ENCODE data around the gene DPYD.

The DPYD gene

DNA sequence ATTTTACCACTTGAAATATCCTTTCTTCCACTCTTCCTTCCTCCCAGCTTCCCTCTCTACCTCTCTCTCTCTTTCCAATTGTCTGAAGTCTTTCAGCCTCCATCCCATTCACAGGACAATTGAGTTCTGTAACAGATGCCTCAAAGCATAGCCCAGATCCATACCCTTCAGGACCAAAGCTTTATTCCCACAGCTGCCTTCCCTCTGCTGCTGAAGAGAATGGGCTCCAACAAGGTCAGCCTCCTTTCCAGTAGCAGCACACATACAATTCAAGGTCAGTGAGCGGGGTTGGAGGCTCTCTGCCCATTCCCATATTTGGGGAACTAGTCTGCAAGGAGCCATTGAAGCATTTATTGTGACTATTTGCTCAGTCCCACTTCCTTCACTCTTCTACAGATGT, 179.9 kb downstream of the DPYD start:
- H3K9me3 ChIP-seq (ENCODE audit: insufficient read depth, low read depth, low read length), result no peaks in the 10 kb centered on the region
- no peak overlapping the region for H3K9ac ChIP-seq (ENCODE audit: low read depth, low read length)
- no peak overlapping the region for H3K27ac ChIP-seq (ENCODE audit: low read depth, low read length)
- no peaks in the 10 kb centered on the region; the same call in 1 of the 2 replicates for H3K4me1 ChIP-seq (ENCODE audit: insufficient read depth, low read length)
- H3K4me3 ChIP-seq (ENCODE audit: low read length), result no peak overlapping the region
- 100% methylated on average over 1 of the region's 1 CpG for WGBS
- no peaks in the 10 kb centered on the region for H3K36me3 ChIP-seq (ENCODE audit: insufficient read depth, low read length)
- no peaks in the 10 kb centered on the region for H3K27me3 ChIP-seq (ENCODE audit: insufficient read depth, low read length)

DNA sequence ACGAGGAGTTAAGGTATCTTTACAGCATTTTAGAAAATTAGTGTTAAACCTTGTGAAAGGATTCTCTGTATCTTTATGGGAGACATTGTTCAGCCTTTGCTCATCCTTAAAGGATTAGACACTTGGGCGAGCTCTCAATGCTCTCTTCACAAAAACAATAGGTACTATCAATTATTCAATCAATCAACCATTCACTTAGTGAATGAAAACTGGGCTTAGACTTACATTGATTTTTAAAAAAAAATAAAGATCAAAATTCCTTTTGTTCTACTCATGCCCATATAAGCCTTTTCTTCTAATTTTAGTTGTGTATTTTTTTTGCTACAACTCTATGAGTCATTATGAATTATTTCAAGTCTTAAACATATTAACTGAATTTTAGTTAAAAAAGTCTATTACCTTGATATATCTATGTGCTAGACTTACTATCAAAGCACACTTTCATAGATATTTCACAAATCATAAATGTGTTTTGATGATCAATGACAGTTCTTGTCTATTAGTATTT, 181.2 kb downstream of the DPYD start:
- 96% methylated on average over 2 of the region's 2 CpGs for WGBS
- H3K9me3 ChIP-seq (ENCODE audit: insufficient read depth, low read depth, low read length), result no peaks in the 10 kb centered on the region
- no peak overlapping the region for H3K27ac ChIP-seq (ENCODE audit: low read depth, low read length)
- no peak overlapping the region for H3K9ac ChIP-seq (ENCODE audit: low read depth, low read length)
- no peaks in the 10 kb centered on the region for H3K27me3 ChIP-seq (ENCODE audit: insufficient read depth, low read length)
- H3K4me3 ChIP-seq (ENCODE audit: low read length), result no peak overlapping the region
- H3K36me3 ChIP-seq (ENCODE audit: insufficient read depth, low read length), result no peaks in the 10 kb centered on the region
- no peaks in the 10 kb centered on the region; the same call in 1 of the 2 replicates for H3K4me1 ChIP-seq (ENCODE audit: insufficient read depth, low read length)

DNA sequence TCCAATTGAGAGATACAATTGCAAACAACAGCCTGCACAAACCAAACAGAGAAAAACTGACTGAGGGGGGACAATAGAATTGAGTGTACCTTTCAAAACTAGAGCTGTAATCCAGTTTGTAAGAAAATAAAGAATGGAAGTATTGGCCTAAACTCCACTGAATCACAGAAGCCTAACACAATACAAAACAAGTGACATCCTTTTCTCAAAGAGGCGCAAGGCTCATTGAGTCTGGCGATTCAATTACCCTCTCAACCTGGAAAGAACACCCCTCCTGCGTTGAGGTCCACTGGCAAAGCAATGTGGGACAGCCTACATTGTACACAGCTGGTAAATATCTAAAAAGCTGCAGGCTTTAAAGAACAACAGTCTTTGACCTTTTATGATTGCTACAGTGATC, 182.6 kb downstream of the DPYD start:
- Histone ChIP-seq H3K36me3 (ENCODE audit: insufficient read depth, low read length) (no peaks in the 10 kb centered on the region), H3K9me3 (ENCODE audit: insufficient read depth, low read depth, low read length) (no peaks in the 10 kb centered on the region), H3K27me3 (ENCODE audit: insufficient read depth, low read length) (no peaks in the 10 kb centered on the region), H3K4me3 (ENCODE audit: low read length) (no peak overlapping the region), H3K9ac (ENCODE audit: low read depth, low read length) (no peak overlapping the region), H3K27ac (ENCODE audit: low read depth, low read length) (no peak overlapping the region), H3K4me1 (ENCODE audit: insufficient read depth, low read length) (no peaks in the 10 kb centered on the region; the same call in 1 of the 2 replicates)
- 95% methylated on average over 3 of the region's 3 CpGs for WGBS

DNA sequence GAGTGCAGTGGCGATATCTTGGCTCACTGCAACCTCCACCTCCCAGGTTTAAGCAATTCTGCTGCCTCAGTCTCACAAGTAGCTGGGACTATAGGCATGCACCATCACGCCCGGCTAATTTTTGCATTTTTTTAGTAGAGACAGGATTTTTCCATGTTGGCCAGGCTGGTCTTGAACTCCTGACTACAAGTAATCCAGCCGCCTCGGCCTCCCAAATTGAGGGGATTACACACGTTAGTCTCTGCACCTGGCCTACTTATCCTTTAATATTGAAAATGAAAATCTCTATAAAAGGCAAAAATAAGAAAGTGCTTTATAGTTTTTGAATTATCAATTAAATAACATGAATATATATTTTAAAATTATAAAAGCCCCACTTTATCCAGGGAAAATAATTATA, 190.6 kb downstream of the DPYD start:
- Histone ChIP-seq H3K4me3 (ENCODE audit: low read length) (no peak overlapping the region), H3K27ac (ENCODE audit: low read depth, low read length) (no peak overlapping the region), H3K27me3 (ENCODE audit: insufficient read depth, low read length) (no peaks in the 10 kb centered on the region), H3K9ac (ENCODE audit: low read depth, low read length) (no peak overlapping the region), H3K9me3 (ENCODE audit: insufficient read depth, low read depth, low read length) (no peaks in the 10 kb centered on the region), H3K36me3 (ENCODE audit: insufficient read depth, low read length) (no peaks in the 10 kb centered on the region), H3K4me1 (ENCODE audit: insufficient read depth, low read length) (no peaks in the 10 kb centered on the region)
- WGBS, result 95% methylated on average over 5 of the region's 6 CpGs

DNA sequence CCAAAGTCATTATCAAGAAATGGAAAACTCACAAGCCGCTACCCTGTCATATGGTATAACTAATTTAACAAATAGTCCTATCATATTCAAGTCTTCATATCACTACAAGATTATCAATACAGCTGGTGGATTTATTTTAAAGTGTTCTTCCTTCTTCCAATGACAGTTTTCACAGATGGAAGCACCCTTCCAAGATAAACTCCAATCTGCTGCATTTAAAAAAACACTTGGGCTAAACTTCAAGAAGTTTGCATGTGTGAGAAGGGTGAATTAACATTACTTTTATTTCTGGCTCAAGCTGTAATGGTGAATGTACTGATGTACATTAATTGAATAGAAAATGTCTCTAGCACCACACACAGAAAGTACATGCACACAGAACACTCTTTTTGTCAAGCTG, 192.4 kb downstream of the DPYD start:
- Histone ChIP-seq H3K4me1 (ENCODE audit: insufficient read depth, low read length) (no peaks in the 10 kb centered on the region), H3K36me3 (ENCODE audit: insufficient read depth, low read length) (no peaks in the 10 kb centered on the region), H3K9ac (ENCODE audit: low read depth, low read length) (no peak overlapping the region), H3K9me3 (ENCODE audit: insufficient read depth, low read depth, low read length) (no peaks in the 10 kb centered on the region), H3K27me3 (ENCODE audit: insufficient read depth, low read length) (no peaks in the 10 kb centered on the region), H3K4me3 (ENCODE audit: low read length) (no peak overlapping the region), H3K27ac (ENCODE audit: low read depth, low read length) (no peak overlapping the region)
- WGBS, result 100% methylated on average over 1 of the region's 1 CpG

DNA sequence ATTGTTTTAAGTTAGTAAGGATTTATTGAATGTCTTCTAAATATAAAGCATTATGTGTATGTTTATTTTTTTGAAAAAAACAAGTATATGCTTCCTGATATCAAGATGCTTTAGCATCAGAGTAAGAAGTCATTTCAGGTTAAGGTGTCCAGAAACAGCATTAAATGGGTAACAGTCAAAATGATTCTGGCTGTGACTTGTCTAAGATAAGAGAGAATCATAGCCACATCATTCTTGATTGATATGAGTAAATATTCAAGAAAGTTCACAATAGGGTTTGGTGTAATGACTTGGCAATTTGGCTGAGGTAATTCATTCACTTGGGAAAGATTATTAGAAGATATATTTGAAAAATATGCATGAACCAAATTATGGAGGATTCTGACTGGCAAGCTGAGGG, 193.8 kb downstream of the DPYD start:
- Histone ChIP-seq H3K4me1 (ENCODE audit: insufficient read depth, low read length) (no peaks in the 10 kb centered on the region), H3K9ac (ENCODE audit: low read depth, low read length) (no peak overlapping the region), H3K36me3 (ENCODE audit: insufficient read depth, low read length) (no peaks in the 10 kb centered on the region), H3K9me3 (ENCODE audit: insufficient read depth, low read depth, low read length) (no peaks in the 10 kb centered on the region), H3K27ac (ENCODE audit: low read depth, low read length) (no peak overlapping the region), H3K4me3 (ENCODE audit: low read length) (no peak overlapping the region), H3K27me3 (ENCODE audit: insufficient read depth, low read length) (no peaks in the 10 kb centered on the region)

DNA sequence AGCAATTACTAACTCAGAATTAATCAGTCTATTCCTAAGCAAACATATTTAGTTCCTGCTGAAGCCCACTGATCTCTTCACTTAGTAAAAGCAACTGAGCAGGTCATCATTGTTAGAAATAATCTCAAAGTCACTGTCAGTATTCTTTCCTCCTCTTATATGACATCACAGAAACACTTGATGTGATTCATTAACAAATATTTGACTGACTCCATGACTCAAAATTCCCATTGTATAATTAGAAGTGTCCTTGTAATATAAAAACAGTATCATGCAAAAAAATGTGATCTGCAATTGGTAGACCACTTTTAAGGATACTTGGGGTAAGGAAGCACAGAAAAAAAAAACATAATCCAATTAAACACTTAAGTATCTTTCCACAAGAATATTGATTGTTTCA, 194.4 kb downstream of the DPYD start:
- no peaks in the 10 kb centered on the region for H3K36me3 ChIP-seq (ENCODE audit: insufficient read depth, low read length)
- no peak overlapping the region for H3K27ac ChIP-seq (ENCODE audit: low read depth, low read length)
- H3K4me3 ChIP-seq (ENCODE audit: low read length), result no peak overlapping the region
- no peaks in the 10 kb centered on the region for H3K27me3 ChIP-seq (ENCODE audit: insufficient read depth, low read length)
- H3K9ac ChIP-seq (ENCODE audit: low read depth, low read length), result no peak overlapping the region
- H3K9me3 ChIP-seq (ENCODE audit: insufficient read depth, low read depth, low read length), result no peaks in the 10 kb centered on the region
- H3K4me1 ChIP-seq (ENCODE audit: insufficient read depth, low read length), result no peaks in the 10 kb centered on the region

DNA sequence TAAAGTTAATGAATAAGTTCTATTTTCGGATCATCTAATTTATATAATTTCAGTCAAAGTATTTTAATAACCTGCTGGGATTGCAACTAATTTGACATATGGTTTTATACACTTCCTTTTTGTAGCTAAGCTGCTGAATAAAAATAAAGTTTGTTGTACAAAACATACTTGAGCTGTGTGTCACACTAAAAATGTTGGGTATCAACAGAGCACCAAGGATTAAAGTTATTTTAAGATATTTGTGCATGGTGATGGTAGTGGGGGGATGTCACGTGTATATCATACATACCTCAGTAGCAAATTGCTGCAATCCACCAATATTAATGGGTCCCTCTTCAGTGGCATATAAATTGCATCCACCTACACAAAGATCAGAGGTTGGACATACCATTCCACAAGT, 199.6 kb downstream of the DPYD start:
- Histone ChIP-seq H3K27me3 (ENCODE audit: insufficient read depth, low read length) (no peaks in the 10 kb centered on the region), H3K4me3 (ENCODE audit: low read length) (no peak overlapping the region), H3K4me1 (ENCODE audit: insufficient read depth, low read length) (no peaks in the 10 kb centered on the region), H3K9me3 (ENCODE audit: insufficient read depth, low read depth, low read length) (no peaks in the 10 kb centered on the region), H3K36me3 (ENCODE audit: insufficient read depth, low read length) (no peaks in the 10 kb centered on the region), H3K9ac (ENCODE audit: low read depth, low read length) (no peak overlapping the region), H3K27ac (ENCODE audit: low read depth, low read length) (no peak overlapping the region)
- WGBS, result no CpG with 5 or more reads among the region's 2 CpGs

DNA sequence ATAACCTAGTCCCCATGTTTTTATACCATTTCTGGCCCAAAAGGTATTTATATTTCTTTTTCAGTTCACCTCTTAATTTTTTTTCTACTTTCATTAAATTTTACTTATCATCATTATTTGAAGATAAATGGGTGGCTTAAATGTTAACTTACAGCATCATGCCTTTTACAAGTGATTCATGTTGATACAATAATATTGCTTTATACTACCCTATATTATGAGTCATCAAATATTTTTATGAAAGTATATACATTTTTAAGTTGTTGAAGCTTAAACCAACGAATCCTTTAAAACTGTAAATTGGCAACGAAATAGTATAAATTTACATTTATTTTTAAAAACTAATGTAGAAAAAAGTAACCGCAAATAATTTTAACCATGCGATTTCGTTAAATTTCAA, 207.9 kb downstream of the DPYD start:
- H3K4me3 ChIP-seq (ENCODE audit: low read length), result no peak overlapping the region
- no peaks in the 10 kb centered on the region for H3K36me3 ChIP-seq (ENCODE audit: insufficient read depth, low read length)
- no peak overlapping the region for H3K9ac ChIP-seq (ENCODE audit: low read depth, low read length)
- H3K27ac ChIP-seq (ENCODE audit: low read depth, low read length), result no peak overlapping the region
- H3K27me3 ChIP-seq (ENCODE audit: insufficient read depth, low read length), result no peaks in the 10 kb centered on the region
- H3K9me3 ChIP-seq (ENCODE audit: insufficient read depth, low read depth, low read length), result no peaks in the 10 kb centered on the region
- WGBS, result no CpG with 5 or more reads among the region's 5 CpGs
- H3K4me1 ChIP-seq (ENCODE audit: insufficient read depth, low read length), result no peaks in the 10 kb centered on the region

DNA sequence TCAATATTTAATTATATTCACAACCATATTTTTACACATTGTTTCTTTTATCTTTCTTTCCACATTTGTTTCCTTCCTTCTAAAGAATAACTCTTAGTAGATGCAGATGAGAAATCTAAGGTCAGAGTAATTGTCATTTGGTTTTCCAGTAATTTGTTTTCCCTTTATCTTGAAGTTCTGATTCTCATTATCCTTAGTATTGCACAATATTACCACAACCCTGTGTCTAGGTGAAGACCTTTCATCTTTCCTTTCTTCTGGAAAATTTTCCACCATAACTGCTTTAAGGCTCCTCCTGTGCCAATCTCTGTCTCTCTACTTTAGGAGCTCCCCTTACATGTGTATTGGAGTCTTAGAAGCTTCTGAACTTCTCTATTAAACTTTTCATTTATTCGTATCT, 209.0 kb downstream of the DPYD start:
- Histone ChIP-seq H3K9ac (ENCODE audit: low read depth, low read length) (no peak overlapping the region), H3K4me1 (ENCODE audit: insufficient read depth, low read length) (no peaks in the 10 kb centered on the region), H3K4me3 (ENCODE audit: low read length) (no peak overlapping the region), H3K36me3 (ENCODE audit: insufficient read depth, low read length) (no peaks in the 10 kb centered on the region), H3K27me3 (ENCODE audit: insufficient read depth, low read length) (no peaks in the 10 kb centered on the region), H3K27ac (ENCODE audit: low read depth, low read length) (no peak overlapping the region), H3K9me3 (ENCODE audit: insufficient read depth, low read depth, low read length) (no peaks in the 10 kb centered on the region)
- WGBS, result no CpG with 5 or more reads among the region's 1 CpG

DNA sequence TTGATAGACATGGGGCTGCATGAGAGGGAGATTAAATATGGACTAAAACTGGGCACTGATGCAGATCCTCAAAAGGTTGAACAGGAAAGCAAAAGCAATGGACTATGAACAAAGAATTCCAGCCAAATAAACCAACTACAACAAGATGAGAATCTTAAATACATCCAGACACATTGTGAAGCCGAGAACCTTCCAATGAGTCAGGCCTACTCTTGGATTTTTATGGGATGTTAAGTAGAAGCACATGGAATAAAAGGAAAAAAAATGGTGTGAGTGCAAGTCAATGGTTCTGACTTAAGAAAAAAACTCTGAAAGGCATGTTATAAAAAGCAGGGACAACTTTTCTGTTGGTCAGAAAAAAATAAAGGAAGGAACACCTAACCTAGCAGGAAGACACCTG, 227.2 kb downstream of the DPYD start:
- 93% methylated on average over 1 of the region's 1 CpG for WGBS
- H3K27ac ChIP-seq (ENCODE audit: low read depth, low read length), result no peak overlapping the region
- no peaks in the 10 kb centered on the region for H3K4me1 ChIP-seq (ENCODE audit: insufficient read depth, low read length)
- no peak overlapping the region for H3K9ac ChIP-seq (ENCODE audit: low read depth, low read length)
- H3K9me3 ChIP-seq (ENCODE audit: insufficient read depth, low read depth, low read length), result no peaks in the 10 kb centered on the region
- H3K27me3 ChIP-seq (ENCODE audit: insufficient read depth, low read length), result no peaks in the 10 kb centered on the region
- H3K36me3 ChIP-seq (ENCODE audit: insufficient read depth, low read length), result no peaks in the 10 kb centered on the region
- H3K4me3 ChIP-seq (ENCODE audit: low read length), result no peak overlapping the region

DNA sequence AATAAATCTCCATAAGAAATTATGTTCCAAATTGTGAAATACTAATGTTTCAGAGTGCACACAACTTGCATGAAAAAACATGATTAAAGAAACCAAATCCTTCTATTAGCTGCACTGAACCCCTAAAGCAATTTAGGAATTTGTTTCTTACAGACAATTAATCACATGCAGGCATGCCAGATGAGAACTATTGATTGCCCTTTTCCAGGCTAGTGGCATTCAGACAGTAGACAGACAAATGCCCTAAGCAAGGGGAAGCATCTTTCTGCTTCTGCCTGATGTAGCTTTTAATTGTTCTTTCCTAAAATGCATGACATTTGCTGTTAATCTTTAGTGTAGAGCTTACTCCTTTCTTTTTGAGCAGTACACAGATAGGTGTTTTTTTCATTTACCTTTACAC, 229.5 kb downstream of the DPYD start:
- H3K27ac ChIP-seq (ENCODE audit: low read depth, low read length), result no peak overlapping the region

More for the DNA sequence above, 229.5 kb downstream of the DPYD start:
- Histone ChIP-seq H3K9me3 (ENCODE audit: insufficient read depth, low read depth, low read length) (no peaks in the 10 kb centered on the region), H3K4me3 (ENCODE audit: low read length) (no peak overlapping the region), H3K36me3 (ENCODE audit: insufficient read depth, low read length) (no peaks in the 10 kb centered on the region), H3K4me1 (ENCODE audit: insufficient read depth, low read length) (no peaks in the 10 kb centered on the region), H3K27me3 (ENCODE audit: insufficient read depth, low read length) (no peaks in the 10 kb centered on the region), H3K9ac (ENCODE audit: low read depth, low read length) (no peak overlapping the region)
